HUES48 (cell line): ENCODE measurements around the gene ADAM12.
A peak's percentile ranks its signal among the peaks of the same experiment; 100 is the strongest.

Experiments used
- H3K27ac ChIP-seq: one replicate; pipeline ENCODE4 v1.7.0; 2013; ENCODE audit warnings: low read depth, low read length, inconsistent platforms
- H3K27me3 ChIP-seq: 2 replicates; pipeline ENCODE4 v1.6.1; 2013; ENCODE audit warnings: mild to moderate bottlenecking, low read length; ENCODE audit not compliant: control insufficient read depth, insufficient read depth
- H3K36me3 ChIP-seq: 2 replicates; pipeline ENCODE4 v1.6.1; 2013; ENCODE audit warnings: low read length; ENCODE audit not compliant: control insufficient read depth, insufficient read depth
- H3K4me1 ChIP-seq: 2 replicates; pipeline ENCODE4 v1.6.1; 2013; ENCODE audit warnings: mild to moderate bottlenecking, low read length; ENCODE audit not compliant: control insufficient read depth, insufficient read depth
- H3K4me3 ChIP-seq: 2 replicates; pipeline ENCODE4 v1.5.1; 2013; ENCODE audit warnings: mild to moderate bottlenecking, low read depth, low read length
- H3K9ac ChIP-seq: 2 replicates; pipeline ENCODE4 v1.6.1; 2013; ENCODE audit warnings: mild to moderate bottlenecking, low read depth, low read length, moderate library complexity
- H3K9me3 ChIP-seq: 2 replicates; pipeline ENCODE4 v1.6.1; 2013; ENCODE audit warnings: low read length; ENCODE audit not compliant: control insufficient read depth, insufficient read depth

Gene ADAM12

GRCh38 chr10:126218778-126219649 lies 169.3 kb downstream of the ADAM12 start:
- Histone ChIP-seq H3K36me3 (no peaks in the 10 kb centered on the region), H3K27ac (no peak overlapping the region), H3K9ac (no peak overlapping the region), H3K4me3 (no peak overlapping the region), H3K9me3 (no peaks in the 10 kb centered on the region), H3K4me1 (peaks cover 10% of the 10 kb centered on the region), H3K27me3 (no peaks in the 10 kb centered on the region)

DNA sequence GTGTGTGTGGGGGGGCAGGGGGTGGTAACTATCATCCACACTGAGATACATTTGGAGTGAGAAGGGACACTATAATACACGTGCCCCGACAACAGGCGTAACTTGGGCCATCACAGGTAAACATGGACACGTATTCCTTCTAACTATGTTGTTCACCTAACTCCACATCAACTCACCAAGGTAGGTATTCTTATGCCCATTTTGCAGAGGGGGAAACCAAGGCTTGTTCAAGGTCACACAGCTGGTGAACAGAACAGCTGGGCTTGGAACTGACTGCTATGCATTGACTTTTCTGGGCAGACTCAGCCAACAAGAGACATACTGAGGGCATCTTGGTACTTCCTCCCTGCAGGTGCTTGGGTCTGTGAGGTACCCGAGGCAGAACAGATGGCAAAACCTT lies 170.1 kb downstream of the ADAM12 start:
- Histone ChIP-seq H3K4me1 (peaks cover 10% of the 10 kb centered on the region), H3K36me3 (no peaks in the 10 kb centered on the region), H3K9ac (no peak overlapping the region), H3K9me3 (no peaks in the 10 kb centered on the region), H3K27me3 (no peaks in the 10 kb centered on the region), H3K4me3 (no peak overlapping the region), H3K27ac (no peak overlapping the region)

GRCh38 chr10:126216632-126216961 lies 171.7 kb downstream of the ADAM12 start:
- no peaks in the 10 kb centered on the region for H3K36me3 ChIP-seq
- no peaks in the 10 kb centered on the region for H3K9me3 ChIP-seq
- no peak overlapping the region for H3K27ac ChIP-seq
- H3K9ac ChIP-seq = no peak overlapping the region
- no peak overlapping the region for H3K4me3 ChIP-seq
- H3K27me3 ChIP-seq = no peaks in the 10 kb centered on the region
- H3K4me1 ChIP-seq = peaks cover 10% of the 10 kb centered on the region

DNA sequence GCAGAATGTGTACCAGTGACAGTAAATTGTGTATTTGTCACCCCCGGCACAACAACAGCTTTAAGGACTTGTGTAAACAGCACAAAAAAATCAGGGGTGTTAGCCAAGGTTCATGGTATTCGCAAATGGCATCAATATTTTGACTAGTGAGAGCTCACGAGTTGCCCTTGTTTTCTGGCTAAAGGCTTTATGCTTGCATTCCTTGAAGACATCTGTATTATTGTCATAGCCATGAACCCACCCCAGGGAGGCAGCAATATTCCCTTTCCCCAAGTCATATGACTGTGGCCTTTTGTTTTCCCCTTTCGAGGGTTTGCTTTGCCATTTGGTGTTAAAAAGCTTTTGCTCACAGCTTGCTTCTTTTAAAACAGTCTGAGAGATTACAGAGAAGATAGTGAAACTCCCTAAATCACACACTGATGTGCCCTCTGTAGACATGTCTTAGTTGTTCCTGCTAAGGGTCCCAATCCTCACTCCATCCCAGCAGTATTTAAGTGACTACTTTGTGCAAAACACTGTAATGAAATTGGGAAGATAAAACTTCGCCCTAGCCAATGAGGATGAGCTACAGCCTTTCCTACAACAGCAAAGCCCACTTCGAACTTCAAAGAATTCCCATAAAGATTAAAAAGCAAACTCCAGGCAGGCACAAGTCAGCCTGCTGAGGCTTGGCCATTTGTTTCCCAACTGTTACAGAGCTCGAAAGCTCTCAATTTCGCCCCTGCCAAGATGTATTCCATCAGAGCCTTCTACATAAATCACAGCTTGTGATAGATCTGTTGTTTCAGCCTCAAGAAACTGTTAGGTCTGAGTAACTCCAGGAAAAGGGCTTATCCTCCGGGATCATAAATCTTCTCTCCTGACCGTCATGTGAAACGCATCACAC lies 172.3 kb downstream of the ADAM12 start:
- Histone ChIP-seq H3K9ac (no peak overlapping the region), H3K27ac (peak overlapping the region; percentile 36), H3K9me3 (no peaks in the 10 kb centered on the region), H3K4me1 (peaks cover 10% of the 10 kb centered on the region), H3K4me3 (no peak overlapping the region), H3K36me3 (no peaks in the 10 kb centered on the region), H3K27me3 (no peaks in the 10 kb centered on the region)

DNA sequence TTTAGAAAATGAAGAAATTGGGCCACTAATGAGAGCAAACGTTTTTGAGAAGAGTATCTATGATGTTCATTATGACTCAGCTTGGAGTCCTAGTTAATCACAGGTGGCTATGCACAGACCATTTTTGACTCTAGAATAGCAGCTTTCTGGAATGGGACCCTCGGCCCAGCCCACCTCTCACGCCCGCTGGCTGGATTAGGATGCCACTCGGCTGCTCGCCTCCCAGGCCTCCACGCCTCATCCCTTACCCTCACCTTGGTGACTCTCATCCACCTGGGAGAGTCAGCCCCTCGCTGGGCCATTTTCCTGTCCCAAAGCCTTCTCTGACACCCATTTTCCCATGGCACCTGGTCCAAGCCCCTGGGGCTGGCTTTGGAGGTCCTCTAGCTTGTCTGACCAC lies 173.6 kb downstream of the ADAM12 start:
- Histone ChIP-seq H3K27me3 (no peaks in the 10 kb centered on the region), H3K36me3 (no peaks in the 10 kb centered on the region), H3K9ac (no peak overlapping the region), H3K9me3 (no peaks in the 10 kb centered on the region), H3K27ac (no peak overlapping the region), H3K4me1 (peaks cover 10% of the 10 kb centered on the region), H3K4me3 (no peak overlapping the region)

GRCh38 chr10:126214021-126214420 lies 174.3 kb downstream of the ADAM12 start:
- Histone ChIP-seq H3K4me3 (no peak overlapping the region), H3K27ac (no peak overlapping the region), H3K9ac (no peak overlapping the region)

DNA sequence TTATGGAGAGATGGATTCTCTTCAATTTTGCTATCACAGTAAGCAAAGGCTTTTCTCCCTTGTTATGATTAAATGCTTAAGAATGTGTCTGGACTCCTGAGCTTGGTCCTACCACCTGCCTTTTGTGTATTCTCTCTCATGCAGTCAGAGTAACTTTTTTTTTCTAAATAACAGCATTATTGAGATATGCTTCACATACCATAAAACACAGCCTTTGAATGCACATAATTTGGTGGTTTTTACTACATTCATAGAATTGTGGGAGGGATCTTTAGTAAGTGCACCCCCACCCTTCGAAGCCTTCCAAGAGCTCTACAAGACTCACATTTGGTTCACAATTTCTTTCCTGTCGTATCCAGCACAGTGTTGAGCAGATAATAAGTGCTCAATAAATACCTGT lies 175.5 kb downstream of the ADAM12 start:
- no peak overlapping the region for H3K4me3 ChIP-seq
- H3K4me1 ChIP-seq = peaks cover 10% of the 10 kb centered on the region
- H3K27me3 ChIP-seq = no peaks in the 10 kb centered on the region
- H3K9ac ChIP-seq = no peak overlapping the region
- no peaks in the 10 kb centered on the region for H3K36me3 ChIP-seq
- no peak overlapping the region for H3K27ac ChIP-seq
- no peaks in the 10 kb centered on the region for H3K9me3 ChIP-seq

More at GRCh38 chr10:126214021-126214420, 174.3 kb downstream of the ADAM12 start:
- Histone ChIP-seq H3K36me3 (no peaks in the 10 kb centered on the region), H3K27me3 (no peaks in the 10 kb centered on the region), H3K9me3 (no peaks in the 10 kb centered on the region), H3K4me1 (peaks cover 10% of the 10 kb centered on the region)

GRCh38 chr10:126210051-126210651 lies 178.1 kb downstream of the ADAM12 start:
- H3K4me1 ChIP-seq = no peaks in the 10 kb centered on the region
- no peak overlapping the region for H3K27ac ChIP-seq
- H3K27me3 ChIP-seq = no peaks in the 10 kb centered on the region
- no peak overlapping the region for H3K9ac ChIP-seq
- no peaks in the 10 kb centered on the region for H3K9me3 ChIP-seq
- H3K36me3 ChIP-seq = no peaks in the 10 kb centered on the region
- no peak overlapping the region for H3K4me3 ChIP-seq

DNA sequence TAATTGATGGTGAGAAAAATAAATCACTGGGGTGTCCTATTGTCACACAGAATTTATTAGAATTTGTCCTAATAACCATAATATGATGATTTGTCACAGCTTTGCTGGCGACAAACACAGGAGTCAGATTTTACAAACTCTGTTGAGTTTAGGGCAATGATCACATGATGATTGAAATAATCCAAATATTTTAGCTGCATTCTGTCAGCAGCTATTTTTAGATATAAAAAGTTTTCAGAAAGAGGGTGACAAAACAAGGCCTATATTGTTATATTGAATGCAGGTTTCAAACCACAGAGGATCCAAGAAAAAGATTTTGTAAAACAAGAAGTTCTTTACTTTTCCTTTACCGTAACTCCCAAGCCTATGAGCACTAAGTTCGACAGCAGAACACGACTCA lies 178.8 kb downstream of the ADAM12 start:
- no peak overlapping the region for H3K27ac ChIP-seq
- H3K4me3 ChIP-seq = no peak overlapping the region
- H3K9me3 ChIP-seq = no peaks in the 10 kb centered on the region
- no peak overlapping the region for H3K9ac ChIP-seq
- no peaks in the 10 kb centered on the region for H3K36me3 ChIP-seq
- no peaks in the 10 kb centered on the region for H3K27me3 ChIP-seq
- no peaks in the 10 kb centered on the region for H3K4me1 ChIP-seq

DNA sequence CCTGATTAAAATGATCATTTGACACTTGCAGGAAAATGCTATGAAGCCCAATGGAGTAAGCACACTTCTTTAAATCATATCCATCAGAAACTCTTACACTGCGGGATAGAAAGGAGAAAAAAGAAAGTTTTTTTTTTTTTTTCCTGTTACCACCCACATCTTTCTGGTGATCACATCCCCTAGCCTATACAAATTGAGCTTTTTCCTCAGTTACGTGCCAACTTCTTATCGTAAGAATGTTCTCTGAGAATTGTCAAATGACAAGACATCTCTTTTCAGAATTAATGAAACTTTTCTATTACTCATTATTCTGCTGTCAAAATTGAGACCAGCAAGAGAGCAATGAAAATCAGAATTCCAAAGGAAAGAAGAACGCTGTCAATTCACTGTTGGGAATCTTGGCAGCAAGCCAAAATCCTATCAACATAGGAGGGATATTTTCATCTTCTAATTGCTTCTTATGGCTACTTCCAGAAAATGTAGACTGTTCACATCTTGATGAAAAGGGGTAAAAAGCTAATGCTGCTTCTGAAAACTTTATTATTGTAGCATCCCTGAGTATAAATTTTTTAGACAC lies 179.5 kb downstream of the ADAM12 start:
- Histone ChIP-seq H3K4me1 (no peaks in the 10 kb centered on the region), H3K4me3 (no peak overlapping the region), H3K9me3 (no peaks in the 10 kb centered on the region), H3K9ac (no peak overlapping the region), H3K27me3 (no peaks in the 10 kb centered on the region), H3K27ac (no peak overlapping the region), H3K36me3 (no peaks in the 10 kb centered on the region)
